B cell (primary cell): ENCODE data around the gene BMP7. TPM values are rescaled to one million over a fixed set of nuclear protein-coding genes. Genes with fewer than 3 reads are reported as not detected.

ENCODE experiments used
- ATAC-seq: fragments of 200-7000 bp; cut with Tn5 transposase; one replicate; pipeline ENCODE4 v1.10.0; 2021; ENCODE audit warnings: low read depth, mild to moderate bottlenecking, moderate number of reproducible peaks, moderate library complexity
- CTCF ChIA-PET: fragments of 350-600 bp; sonication (Branson Sonifier 250); formaldehyde crosslinking; loops from one replicate; lab custom pipeline; 2021; ENCODE audit warnings: antibody characterized with exemption, inconsistent platforms; lab: Charles Lee
- POLR2A ChIA-PET: fragments of 350-600 bp; sonication (Branson Sonifier 250); formaldehyde crosslinking; loops from one replicate; lab custom pipeline; 2021; ENCODE audit warnings: antibody characterized with exemption; lab: Charles Lee
- DNase-seq: peaks from one replicate; pipeline ENCODE4 v3.0.0; 2013
- H2AFZ ChIP-seq: 2 replicates; pipeline ENCODE4 v1.6.1; 2012; ENCODE audit warnings: mild to moderate bottlenecking, low read depth, low read length; ENCODE audit not compliant: insufficient read depth, poor library complexity, severe bottlenecking
- H3K27ac ChIP-seq, 2 donors: 1 replicate in 1 of 2; 2 replicates in 1 of 2; pipeline ENCODE4 v1.5.1; 2012 to 2013; ENCODE audit warnings: low read length in 2 of 2, mild to moderate bottlenecking in 2 of 2, moderate library complexity in 1 of 2
- H3K27me3 ChIP-seq, 4 experiments: fragments of 200-600 bp in 1 of 4; sonication (generic) in 1 of 4; replicated peaks in 1 of 4; 1 replicate in 2 of 4; 2 replicates in 2 of 4; pipeline versions ENCODE4 v1.6.1 to v1.7.0; 2013 to 2016; ENCODE audit warnings: low read length in 3 of 4, mild to moderate bottlenecking in 2 of 4, mixed read lengths in 1 of 4, moderate library complexity in 1 of 4; ENCODE audit not compliant: insufficient read depth in 4 of 4, control insufficient read depth in 3 of 4; ENCODE audit errors: control extremely low read depth in 1 of 4
- H3K36me3 ChIP-seq, 2 experiments: replicated peaks in 1 of 2; 1 replicate in 1 of 2; 2 replicates in 1 of 2; pipeline versions ENCODE4 v1.6.1 to v1.7.1; 2013; ENCODE audit warnings: low read length in 1 of 2; ENCODE audit not compliant: insufficient read depth in 2 of 2, control insufficient read depth in 1 of 2; ENCODE audit errors: control extremely low read depth in 1 of 2, extremely low read depth in 1 of 2
- H3K4me1 ChIP-seq, 2 donors: fragments of 200-600 bp in 1 of 2; sonication (generic) in 1 of 2; 1 replicate in 1 of 2; 2 replicates in 1 of 2; pipeline versions ENCODE4 v1.5.1 to v1.6.1; 2013 to 2017; ENCODE audit warnings: low read length in 2 of 2; ENCODE audit not compliant: control insufficient read depth in 2 of 2, insufficient read depth in 2 of 2
- H3K4me2 ChIP-seq: replicated peaks from 2 replicates; pipeline ENCODE3; 2012; ENCODE audit warnings: mild to moderate bottlenecking, low read depth, low read length; ENCODE audit not compliant: poor library complexity, severe bottlenecking
- H3K4me3 ChIP-seq, 5 experiments: fragments of 200-600 bp in 1 of 5; sonication (generic) in 1 of 5; 1 replicate in 3 of 5; 2 replicates in 2 of 5; pipeline versions ENCODE4 v1.5.1 to v1.7.0; 2011 to 2016; ENCODE audit warnings: low read length in 4 of 5, mild to moderate bottlenecking in 4 of 5, low read depth in 2 of 5, control low read depth in 1 of 5, moderate library complexity in 1 of 5; ENCODE audit not compliant: insufficient read depth in 1 of 5; ENCODE audit errors: control extremely low read depth in 1 of 5, extremely low read depth in 1 of 5
- H3K79me2 ChIP-seq: fragments of 200-600 bp; sonication (generic); one replicate; pipeline ENCODE4 v1.6.0; 2016; ENCODE audit warnings: low read length; ENCODE audit not compliant: control insufficient read depth, insufficient read depth
- H3K9ac ChIP-seq: fragments of 200-600 bp; sonication (generic); 2 replicates; pipeline ENCODE4 v1.6.1; 2017; ENCODE audit warnings: mild to moderate bottlenecking, low read length, moderate library complexity
- H3K9me3 ChIP-seq, 3 donors: one replicate each; pipeline versions ENCODE4 v1.6.1 to v1.7.1; 2013; ENCODE audit warnings: low read length in 2 of 3; ENCODE audit not compliant: control insufficient read depth in 2 of 3, insufficient read depth in 1 of 3; ENCODE audit errors: control extremely low read depth in 1 of 3
- H4K20me1 ChIP-seq: 2 replicates; pipeline ENCODE4 v1.6.0; 2012; ENCODE audit warnings: mild to moderate bottlenecking, low read length; ENCODE audit not compliant: insufficient read depth, control insufficient read depth, poor library complexity, severe bottlenecking
- H3K27ac Mint-ChIP-seq: one replicate; pipeline ENCODE4 v1.8.0; 2021; ENCODE audit warnings: mixed read lengths
- H3K27me3 Mint-ChIP-seq: one replicate; pipeline ENCODE4 v1.8.0; 2021; ENCODE audit warnings: mixed read lengths
- H3K4me1 Mint-ChIP-seq: one replicate; pipeline ENCODE4 v1.8.0; 2021; ENCODE audit warnings: mixed read lengths
- H3K4me3 Mint-ChIP-seq: one replicate; pipeline ENCODE4 v1.8.0; 2021; ENCODE audit warnings: mixed read lengths
- H3K9me3 Mint-ChIP-seq: one replicate; pipeline ENCODE4 v1.8.0; 2022; ENCODE audit warnings: mixed read lengths; ENCODE audit not compliant: insufficient read depth
- CTCF ChIP-seq: fragments of 200-600 bp; IDR thresholded peaks from one replicate; pipeline ENCODE4 v1.8.0; 2022; ENCODE audit warnings: antibody characterized with exemption, mild to moderate bottlenecking
- EZH2 ChIP-seq: IDR thresholded peaks from 2 replicates; pipeline ENCODE4 v1.6.1; 2012; ENCODE audit warnings: borderline replicate concordance, low read depth, mild to moderate bottlenecking, moderate library complexity, low read length; ENCODE audit not compliant: insufficient read depth, poor library complexity, severe bottlenecking
- WGBS: methylation state at CpG from one replicate; pipeline ENCODE4 v1.1.5; 2013; ENCODE audit warnings: missing lambda C conversion rate; ENCODE audit not compliant: insufficient coverage; 5-methylcytosine and 5-hydroxymethylcytosine counted together
- intact Hi-C: fragments of 100-400 bp; cut with micrococcal nuclease; formaldehyde crosslinking; loops from one replicate; pipeline ENCODE4 v1.10.0; 2022
- polyA plus RNA-seq: library from polyadenylated mRNA; depleted of rRNA; stranded (reverse); fragments of >200 nt; gene quantifications from 2 replicates; pipeline ENCODE4 v1.2.3, GENCODE V29; 2012
- total RNA-seq, 2 donors: library from RNA; stranded (reverse); fragments of 120-200 nt in 1 of 2; gene quantifications; 1 replicate in 1 of 2; 2 replicates in 1 of 2; pipeline versions ENCODE4 v1.2.3 to v1.2.4, GENCODE V29; 2013 to 2022

BMP7 gene
- total and polyA plus RNA-seq, 2 donors (not counting 1 experiment from before 2014, with no cell fraction given) = not detected

- Histone ChIP-seq H3K4me1 (no peaks in the 10 kb centered on the region), H3K27me3 (peaks cover 0 to 2% (median 0%) of the 10 kb centered on the region in 4 experiments), H3K36me3 (no peaks in the 10 kb centered on the region), H3K4me3 (no peak overlapping the region), H3K9ac (no peak overlapping the region), H3K27ac (no peak overlapping the region), H3K9me3 (no peaks in the 10 kb centered on the region), H3K79me2 (no peaks in the 10 kb centered on the region), H2AFZ (no peak overlapping the region), H4K20me1 (no peaks in the 10 kb centered on the region), H3K4me2 (no peak overlapping the region)
- H3K4me3 Mint-ChIP-seq = no peak overlapping the region
- ATAC-seq (no peak), DNase-seq (no peak)
- TF ChIP-seq EZH2 = no peak
- intact Hi-C loops = no loop called here
- WGBS = 84% methylated on average over 5 of the region's 7 CpGs
- CTCF ChIA-PET = no interaction called here
- H3K4me1 Mint-ChIP-seq = no peaks in the 10 kb centered on the region
- no peaks in the 10 kb centered on the region for H3K27me3 Mint-ChIP-seq
- peaks cover 4% of the 10 kb centered on the region for H3K9me3 Mint-ChIP-seq
- POLR2A ChIA-PET = no interaction called here
- no peak overlapping the region for H3K27ac Mint-ChIP-seq
These were observed 65.4 kb downstream of the BMP7 start for GRCh38 chr20:57200882-57201695.

GRCh38 chr20:57199656-57200405, 66.6 kb downstream of the BMP7 start:
- ChIA-PET POLR2A (no interaction called here), CTCF (no interaction called here)
- WGBS = 89% methylated on average over 11 of the region's 16 CpGs
- DNase-seq (no peak), ATAC-seq (no peak)
- TF ChIP-seq EZH2 = no peak
- TF ChIP-seq CTCF = no peak
- peaks cover 0 to 2% (median 0%) of the 10 kb centered on the region in 3 donors for H3K9me3 ChIP-seq
- no peaks in the 10 kb centered on the region for H3K79me2 ChIP-seq
- H3K27me3 ChIP-seq = peaks cover 0 to 2% (median 0%) of the 10 kb centered on the region in 4 experiments
- Mint-ChIP-seq H3K27me3 (no peaks in the 10 kb centered on the region), H3K4me1 (no peaks in the 10 kb centered on the region), H3K27ac (no peak overlapping the region), H3K9me3 (peaks cover 4% of the 10 kb centered on the region), H3K4me3 (no peak overlapping the region)
- no peaks in the 10 kb centered on the region for H4K20me1 ChIP-seq
- no peaks in the 10 kb centered on the region for H3K36me3 ChIP-seq
- no peak overlapping the region for H3K27ac ChIP-seq
- intact Hi-C loops = no loop called here
- H3K4me3 ChIP-seq = no peak overlapping the region
- no peak overlapping the region for H3K9ac ChIP-seq
- no peak overlapping the region for H3K4me2 ChIP-seq
- H2AFZ ChIP-seq = no peak overlapping the region
- H3K4me1 ChIP-seq = no peaks in the 10 kb centered on the region
